T follicular helper cell (primary cell): ENCODE results near the gene DPYSL4.
A peak's percentile ranks its signal among the peaks of the same experiment; 100 is the strongest.

ENCODE experiments used
- DNase-seq: peaks from one replicate; pipeline ENCODE4 v3.0.0-alpha.2; 2020; ENCODE audit warnings: low read depth

DPYSL4 gene

DNA sequence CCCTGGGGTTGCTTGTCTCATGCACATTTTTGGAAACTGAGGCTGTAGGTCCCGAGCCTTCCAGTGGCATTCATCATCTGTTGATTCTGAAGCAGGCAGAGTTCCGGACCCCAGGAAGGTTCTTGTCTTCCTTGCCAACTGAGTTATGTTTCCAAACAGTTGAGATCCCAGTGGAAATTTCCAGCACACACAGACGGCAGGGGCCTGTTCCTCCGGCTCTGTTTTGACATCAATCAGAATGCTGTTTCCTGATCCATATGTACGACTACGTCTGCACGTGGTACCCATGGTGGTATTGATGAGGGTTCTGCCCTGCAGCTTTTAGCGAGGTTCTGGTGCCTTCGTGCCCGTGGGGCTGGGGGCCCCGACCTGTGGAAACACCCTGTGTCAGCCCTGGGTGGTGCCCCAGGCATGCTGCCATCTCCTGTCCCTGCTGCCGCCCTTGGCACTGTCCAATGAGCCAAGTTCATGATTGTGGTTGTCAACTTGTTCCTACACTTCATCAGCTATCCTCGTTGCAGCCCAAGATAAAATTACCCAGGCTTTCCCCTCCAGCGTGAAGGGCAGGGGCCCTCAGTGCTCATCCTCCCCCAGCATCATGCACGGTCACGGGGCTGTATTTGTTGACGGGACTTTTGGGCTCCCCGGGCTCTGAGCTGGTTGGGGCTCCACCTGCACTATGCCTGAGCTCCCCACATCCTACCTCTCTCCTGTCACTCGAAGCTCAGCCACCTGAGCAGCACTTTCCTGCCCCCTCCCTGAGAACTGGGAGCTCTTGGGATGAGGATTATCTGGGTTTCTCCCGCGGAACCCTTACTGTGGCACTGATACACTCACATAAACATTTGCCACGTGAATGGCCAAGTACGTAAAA, 7.8 kb upstream of the DPYSL4 start:
- DNase-seq = no peak

DNA sequence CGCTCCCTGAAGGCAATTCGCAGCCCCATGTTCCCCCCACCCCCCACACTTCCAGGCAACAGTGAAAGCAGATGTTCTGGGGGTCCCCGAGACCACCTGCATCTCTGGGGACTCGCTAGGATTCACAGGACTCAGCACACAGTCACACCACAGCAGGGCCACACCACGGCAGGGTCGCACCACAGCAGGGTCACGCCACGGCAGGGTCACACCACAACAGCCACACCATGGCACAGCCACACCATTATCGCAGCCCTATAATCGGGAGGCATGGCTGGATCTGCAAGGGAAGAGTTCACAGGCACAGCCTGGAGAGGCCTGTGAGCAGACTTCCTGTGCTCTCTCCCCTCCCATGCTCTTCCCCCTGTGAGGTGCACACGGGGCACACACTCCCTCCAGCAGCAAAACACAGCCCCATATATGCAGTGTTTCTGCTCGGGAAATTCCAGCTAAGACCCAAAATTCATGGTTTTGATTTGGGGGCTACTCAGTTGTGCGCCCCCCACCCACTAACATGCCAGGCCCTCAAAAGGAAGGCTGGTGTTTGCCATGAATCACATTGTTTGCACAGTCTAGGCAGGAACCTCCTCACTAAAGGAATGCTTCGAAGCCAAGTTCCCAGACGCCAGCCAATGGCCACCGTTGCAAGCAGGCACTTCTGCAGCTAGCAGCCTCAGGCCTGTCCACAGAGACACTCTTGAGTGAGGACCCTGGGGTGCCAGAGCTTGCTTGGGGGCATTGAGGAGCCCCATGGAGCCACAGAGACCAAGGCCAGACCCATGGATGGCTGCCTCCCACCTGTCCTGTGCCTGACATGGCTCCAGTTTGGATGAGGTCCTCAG, 7.0 kb upstream of the DPYSL4 start:
- DNase-seq = no peak

DNA sequence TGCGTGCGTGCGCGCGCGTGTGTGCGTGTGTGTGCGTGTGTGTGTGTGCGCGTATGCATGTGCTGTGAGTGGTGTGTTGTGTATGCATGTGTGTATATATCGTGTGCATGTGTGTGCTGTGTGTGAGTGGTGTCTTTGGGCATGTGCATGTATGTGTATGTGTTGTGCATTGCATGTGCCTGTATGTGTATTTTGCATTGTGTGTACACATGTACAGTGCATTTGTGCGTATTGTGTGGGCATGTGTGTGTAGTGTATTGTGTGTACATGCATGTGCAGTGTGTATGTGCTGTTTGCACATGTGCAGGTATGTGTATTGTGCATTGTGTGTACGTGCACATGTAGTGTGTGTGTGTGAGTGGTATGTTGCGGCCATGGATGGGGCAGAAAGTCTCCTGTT, 6.0 kb upstream of the DPYSL4 start:
- no peak for DNase-seq

DNA sequence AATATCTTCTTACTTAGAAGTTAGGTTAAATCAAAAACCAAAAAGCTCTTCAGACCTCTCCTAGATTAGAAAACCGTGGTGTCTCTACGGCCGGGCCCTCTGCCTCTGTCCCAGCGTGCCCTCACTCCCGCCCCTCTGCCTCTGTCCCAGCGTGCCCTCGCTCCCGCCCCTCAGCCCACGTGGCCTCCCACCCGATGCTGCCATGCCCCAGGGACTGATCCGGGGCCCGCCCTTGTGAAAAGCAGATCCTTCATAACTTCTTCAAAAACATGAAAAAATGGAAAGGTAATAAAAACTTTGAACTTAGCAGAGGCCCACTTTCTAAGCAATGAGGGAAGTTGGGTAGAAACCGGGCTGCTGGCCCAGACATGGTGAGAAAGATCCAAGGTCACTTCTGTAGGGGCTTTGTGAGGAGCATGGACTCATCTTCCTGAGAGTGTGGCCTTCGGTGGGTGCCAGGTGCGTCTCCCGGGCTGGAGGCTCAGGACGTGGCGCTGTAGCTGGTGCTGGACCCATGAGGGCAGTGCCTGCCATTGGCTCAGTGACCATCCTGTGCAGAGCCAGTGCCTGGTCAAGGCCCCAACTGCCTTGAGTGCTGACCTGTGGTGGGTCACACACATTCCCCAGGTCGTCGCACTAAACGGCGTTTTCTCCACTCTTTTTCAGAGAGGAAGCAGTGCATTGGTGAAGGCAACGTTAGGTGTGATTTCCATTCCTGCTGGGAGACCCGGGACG, 4.9 kb upstream of the DPYSL4 start:
- DNase-seq = no peak

DNA sequence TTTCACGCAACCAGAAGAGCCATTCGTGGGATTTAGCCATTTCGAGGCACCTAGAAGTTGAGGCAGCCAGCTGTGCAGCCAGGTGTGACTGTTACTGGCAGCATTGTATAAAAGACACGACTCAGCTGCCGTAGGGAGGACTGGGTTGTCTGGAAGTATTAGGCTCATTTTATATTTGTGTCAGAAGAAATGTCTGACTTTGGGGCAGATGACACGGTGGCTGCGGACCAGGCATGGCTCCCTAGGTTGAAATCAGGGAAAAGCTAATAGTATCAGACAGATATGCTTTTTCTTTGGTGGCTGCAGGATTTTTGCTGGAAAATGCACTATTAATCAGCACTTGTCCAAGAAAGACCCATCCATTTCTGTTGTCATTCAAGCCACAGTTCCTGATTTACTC, 4.2 kb upstream of the DPYSL4 start:
- DNase-seq = no peak

DNA sequence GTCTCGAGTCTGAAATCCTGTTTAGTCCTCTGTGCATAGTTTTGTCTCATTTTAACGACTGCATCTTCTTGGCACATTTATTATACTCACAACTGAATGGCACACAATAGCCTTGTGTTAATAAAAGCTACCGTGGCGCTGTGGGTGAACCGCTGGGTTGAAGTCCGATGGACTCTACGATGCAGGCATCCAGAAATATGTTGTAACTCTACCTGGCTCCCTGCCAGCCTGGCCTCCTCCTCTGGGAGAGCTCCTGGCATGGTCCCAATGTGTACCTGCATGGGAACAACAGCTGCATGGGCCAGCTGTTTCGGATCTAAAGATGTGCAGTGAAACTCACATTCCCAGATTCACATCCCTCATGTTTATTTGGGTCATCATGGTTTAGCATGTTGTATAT, 3.7 kb upstream of the DPYSL4 start:
- DNase-seq = no peak

DNA sequence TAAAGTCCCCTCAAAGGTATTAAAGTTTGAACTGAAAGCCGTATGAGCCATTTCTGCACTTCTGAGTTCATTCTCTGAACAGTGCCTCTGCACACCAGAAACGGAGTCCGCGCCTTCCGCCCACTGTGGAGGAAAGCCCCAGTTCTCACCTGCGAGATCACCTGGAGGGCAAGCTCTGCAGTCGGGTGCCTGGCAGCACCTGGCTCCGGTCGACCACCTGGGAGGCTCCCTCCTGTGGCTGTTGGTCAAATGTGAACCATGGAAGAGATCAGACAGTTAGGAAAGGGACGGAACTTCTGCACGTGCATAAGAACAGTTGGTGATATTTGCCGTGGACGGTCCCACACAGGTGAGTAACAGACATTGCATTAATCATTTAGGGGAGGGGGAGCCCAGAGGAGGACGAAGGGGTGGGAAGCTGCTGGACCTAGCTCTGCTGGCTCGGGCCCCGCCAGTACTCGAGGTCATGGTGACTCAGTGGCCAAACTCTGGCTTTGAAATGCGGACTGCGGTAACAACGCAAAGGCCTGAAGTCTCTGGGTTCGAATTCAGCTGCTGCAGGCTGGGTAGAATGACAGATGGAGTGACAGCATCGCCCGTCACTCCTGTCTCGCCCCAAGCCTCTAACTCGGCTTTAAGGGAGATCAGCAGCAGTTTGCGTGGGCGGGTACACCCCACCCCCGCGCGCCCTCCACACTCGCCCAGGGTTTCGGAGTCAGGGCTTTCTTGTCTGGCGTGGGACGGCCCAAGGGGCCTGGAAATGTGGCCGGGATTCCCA, 1.7 kb upstream of the DPYSL4 start:
- no peak for DNase-seq

DNA sequence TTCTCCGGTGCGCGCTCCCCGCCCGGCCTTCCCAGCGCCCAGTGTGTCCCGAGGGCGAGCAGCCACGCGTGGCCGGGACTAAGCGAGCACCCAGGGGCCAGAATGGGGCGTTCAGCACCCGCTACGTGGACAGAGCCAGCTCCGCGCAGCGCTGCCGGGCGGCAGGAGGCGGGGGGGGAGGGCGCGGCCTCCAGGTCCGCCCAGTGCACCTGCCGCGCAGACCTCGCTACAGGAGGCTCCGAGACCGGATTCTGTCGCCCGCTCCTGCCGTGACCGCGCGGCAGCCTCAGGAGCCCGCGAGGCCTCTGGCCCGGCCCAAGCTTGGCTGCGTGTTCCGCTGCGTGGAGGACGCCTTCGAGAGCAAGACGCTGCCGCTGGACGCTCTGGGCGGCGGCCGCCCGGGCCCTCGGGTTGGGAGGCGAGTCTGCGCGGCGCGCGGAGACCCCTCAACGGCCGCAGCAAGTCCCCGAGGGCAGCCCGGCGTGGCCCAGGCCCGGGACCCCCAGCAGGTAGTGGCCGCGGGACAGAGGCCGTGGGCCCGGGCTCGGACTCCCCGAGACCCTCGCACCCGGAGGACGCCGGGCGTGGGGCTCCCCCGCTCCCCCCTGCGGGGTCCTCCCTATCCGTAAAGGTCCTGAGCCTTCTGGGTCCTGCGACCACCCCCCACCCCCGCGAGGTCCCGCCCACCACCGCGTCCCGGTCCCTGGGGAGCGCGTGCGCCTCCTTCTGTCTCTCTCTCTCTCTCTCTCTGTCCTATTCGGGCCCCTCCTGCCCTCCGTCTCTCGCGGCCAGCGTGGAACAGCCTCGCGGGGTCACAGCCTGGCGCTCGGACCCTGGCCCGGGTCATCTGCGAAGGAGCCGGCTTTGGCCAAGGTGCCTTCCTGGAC, 904 bp upstream of the DPYSL4 start:
- DNase-seq = peak; percentile 44

DNA sequence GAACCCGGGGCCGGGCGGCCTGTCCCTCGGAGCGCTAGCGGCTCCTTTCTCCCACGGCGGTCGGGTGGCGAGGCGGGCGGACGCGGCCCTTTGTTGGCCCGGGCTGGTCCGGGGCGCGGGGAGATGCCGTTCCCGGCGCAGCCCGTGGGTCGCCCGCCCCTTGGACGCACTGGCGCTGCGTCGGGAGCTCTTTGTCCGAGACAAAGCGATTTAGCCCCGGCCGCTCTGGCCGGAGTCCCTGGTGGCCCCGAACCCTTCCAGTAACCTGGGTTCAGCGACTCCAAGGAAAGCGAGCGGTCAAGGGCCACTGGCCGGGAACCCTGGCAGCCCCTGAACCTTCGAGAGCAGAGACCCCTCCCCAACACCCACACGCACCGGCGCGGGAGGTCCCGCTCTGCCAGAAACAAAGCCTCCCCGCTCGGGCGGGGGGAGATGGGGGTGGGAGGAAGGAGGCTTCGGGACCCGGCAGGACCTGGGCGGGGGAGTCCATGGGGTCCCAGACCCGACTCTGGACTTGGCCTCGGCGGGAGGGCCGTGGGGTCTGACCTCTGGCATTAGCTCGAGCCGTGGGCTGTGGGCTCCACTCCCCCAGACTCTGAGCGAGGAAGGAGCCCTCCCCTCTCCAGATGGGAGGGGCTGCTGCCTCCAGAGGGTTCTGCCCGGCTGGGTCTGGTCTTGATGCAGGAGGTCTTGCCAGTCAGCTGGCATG, 836 bp downstream of the DPYSL4 start:
- DNase-seq = no peak

DNA sequence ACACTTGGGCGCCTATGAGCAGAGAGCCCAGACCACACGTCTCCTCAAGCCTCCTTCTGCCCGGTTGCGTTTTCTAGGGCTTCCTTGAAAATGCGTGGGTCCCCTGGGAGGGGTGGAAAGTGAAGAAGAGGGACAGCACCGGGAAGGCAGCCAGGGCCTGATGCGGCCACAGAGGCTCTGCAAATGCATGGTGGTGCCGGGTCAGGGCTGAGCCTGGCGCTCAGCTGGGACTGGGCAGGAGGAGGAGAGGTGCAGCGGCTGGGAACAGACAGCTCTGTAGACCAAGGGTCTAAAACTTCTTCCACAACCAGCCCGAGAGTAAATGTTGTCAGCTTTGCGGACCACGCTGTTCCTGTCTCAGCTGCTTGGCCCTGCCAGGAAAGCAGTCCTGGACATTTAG, 1.6 kb downstream of the DPYSL4 start:
- DNase-seq = no peak

DNA sequence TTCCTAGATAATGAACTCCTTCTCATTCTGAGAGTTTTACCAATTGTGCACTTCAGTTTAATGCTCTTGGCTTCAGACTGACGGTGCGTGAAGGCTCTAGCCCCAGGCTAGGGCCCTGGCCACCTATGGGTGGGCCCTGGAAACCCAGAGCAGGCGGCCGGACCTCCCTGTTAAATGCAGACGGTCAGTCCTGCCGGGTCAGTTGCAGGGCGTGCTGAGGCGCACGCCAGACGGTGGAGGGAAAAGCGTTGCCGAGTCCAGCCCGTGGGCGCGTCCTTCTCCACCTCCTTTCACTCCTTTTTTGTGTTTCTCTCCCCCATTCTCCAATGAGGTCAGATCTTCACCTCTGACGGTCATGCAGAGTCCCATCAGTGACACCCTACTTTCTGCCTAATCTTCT, 2.3 kb downstream of the DPYSL4 start:
- DNase-seq = no peak

DNA sequence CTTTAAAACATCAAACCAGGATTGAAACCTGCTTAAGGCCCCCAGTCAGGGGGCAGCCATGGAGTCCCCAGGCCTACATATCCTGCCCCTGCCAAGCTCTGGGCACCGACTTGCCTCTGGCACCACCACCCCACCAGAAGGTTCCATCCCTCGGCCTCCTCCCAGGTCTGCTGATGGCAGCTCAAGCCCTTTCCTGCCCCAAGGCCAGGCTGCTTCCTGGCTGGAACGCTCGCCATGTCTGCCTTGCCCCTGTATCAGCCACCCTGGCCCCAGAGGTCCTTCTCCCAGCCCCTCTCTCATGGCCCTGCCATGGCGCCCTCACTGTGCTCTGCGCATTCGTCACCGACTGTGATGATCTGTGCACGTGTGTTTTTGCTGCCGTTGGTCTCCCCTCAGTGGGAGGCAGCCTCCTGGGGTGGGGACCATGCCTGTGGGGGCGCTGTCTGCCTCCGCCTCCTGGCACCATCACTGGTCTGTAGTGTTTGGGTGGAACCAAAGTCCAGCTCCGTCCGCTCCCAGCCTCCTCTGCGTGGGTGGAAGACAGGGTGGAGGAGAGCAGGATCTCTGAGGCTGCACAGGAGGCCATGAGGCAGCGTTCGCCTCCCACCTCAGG, 3.2 kb downstream of the DPYSL4 start:
- DNase-seq = no peak

DNA sequence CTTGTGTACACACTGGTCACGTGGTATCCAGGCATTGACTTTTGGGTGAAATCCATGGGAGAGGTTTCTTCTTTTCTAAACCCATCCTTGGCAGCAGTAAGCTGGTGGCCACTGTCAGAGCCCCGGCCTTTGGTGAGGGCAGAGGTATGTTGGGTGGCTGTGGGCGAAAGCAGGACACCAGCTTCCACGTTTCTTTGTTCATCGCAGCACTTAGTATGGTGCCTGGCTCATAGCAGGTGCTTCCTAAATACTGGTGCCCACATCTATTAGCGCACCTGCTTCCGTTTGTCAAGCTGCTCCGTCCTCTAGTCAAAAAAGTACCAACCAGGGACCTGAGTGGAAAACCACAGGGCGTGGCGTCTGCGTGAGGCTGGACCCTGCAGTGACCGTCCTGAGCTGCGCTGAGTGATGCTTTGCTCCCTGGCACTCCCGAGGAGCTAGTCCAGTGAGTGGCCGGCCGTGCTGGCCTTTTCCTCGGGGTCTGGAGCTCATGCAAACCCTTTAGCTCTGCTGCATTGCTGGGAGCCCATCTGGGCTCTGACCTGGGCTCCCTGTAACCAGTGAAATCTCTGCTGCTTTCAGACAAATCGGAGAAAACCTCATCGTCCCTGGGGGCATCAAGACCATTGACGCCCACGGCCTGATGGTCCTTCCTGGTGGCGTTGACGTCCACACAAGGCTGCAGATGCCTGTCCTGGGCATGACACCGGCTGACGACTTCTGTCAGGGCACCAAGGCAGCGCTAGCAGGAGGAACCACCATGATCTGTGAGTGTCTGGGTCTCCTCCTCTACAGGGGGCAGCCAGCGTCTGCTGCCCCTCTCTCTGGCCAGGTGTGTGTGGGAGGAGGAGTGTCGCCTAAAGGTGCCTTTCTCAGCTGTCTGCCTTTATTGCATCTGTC, 5.6 kb downstream of the DPYSL4 start:
- DNase-seq = no peak

DNA sequence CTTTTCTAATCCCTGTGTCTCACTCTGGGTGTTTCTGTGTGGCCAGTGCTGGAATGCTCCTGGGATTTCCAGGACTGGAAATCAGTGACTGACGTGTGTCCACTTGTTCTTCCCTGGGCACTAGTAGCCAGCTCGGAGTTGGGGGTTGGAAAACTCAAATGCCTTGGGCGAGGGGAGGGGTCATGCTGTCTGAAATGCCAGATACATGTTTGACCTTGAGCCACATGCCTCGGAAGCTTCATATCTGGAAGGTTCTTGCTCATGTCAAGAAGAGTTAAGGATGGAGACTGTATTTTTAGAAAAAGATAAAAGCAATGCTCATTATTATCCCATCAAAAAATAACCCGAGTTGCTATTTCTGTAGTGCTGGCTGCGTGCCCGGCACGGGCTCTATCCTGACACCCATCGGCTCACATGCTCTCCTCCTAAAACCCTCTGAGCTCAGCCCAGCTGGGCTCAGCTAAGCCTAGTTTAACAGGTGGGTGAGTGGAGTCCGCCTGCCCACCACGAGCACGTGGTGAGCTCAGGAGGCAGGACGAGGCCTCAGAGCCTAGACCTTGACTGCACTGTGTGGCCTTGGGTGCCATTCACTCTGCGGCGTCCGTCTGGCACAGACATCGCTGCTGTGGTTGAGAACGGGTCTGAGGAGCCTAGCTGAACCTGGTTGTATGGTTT, 6.4 kb downstream of the DPYSL4 start:
- no peak for DNase-seq

DNA sequence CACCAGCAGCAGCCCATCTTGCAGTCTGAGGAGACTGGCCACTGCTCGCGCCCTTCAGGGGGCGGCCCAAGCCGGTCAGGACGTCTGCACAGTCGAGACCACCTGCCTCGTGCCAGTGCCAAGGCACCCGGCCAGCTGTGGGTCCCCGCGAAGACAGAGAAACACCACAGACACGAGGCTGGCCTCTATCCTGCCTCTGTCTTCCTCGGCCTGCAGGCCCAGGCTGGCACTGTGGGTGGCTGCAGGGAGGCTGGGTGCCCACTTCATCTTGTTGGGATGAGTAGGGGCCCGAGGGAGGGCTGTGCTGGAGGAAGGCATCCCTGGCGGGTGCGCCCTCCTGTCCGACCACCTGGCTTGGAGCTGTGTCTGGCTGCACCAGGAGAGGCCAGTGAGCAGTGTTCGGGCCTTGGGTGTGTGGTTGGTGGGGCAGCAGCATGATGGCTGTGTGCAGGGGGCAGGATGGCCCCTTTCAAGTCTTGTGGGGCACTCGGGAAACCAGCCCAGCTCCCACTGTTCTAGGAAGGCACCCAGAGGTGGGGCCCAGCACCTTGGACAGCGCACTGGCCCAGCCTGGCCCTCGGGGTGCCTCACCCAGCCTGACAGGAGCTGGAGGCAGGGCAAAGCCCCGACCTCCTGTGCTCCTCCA, 7.3 kb downstream of the DPYSL4 start:
- DNase-seq = no peak

DNA sequence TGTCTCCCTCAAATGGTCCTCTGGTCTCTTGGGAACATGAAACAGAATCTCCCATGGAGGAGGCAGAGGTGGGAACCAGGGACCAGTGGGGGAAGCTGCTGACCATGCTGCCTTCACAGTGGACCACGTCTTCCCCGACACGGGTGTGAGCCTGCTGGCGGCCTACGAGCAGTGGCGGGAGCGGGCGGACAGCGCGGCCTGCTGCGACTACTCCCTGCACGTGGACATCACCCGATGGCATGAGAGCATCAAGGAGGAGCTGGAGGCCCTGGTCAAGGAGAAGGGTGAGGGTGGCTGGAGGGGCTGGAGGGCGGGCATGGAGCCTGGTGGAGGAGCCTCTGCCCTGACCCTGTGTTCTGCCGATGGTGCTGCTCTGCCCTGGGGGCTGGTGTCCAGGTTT, 8.0 kb downstream of the DPYSL4 start:
- DNase-seq = no peak

DNA sequence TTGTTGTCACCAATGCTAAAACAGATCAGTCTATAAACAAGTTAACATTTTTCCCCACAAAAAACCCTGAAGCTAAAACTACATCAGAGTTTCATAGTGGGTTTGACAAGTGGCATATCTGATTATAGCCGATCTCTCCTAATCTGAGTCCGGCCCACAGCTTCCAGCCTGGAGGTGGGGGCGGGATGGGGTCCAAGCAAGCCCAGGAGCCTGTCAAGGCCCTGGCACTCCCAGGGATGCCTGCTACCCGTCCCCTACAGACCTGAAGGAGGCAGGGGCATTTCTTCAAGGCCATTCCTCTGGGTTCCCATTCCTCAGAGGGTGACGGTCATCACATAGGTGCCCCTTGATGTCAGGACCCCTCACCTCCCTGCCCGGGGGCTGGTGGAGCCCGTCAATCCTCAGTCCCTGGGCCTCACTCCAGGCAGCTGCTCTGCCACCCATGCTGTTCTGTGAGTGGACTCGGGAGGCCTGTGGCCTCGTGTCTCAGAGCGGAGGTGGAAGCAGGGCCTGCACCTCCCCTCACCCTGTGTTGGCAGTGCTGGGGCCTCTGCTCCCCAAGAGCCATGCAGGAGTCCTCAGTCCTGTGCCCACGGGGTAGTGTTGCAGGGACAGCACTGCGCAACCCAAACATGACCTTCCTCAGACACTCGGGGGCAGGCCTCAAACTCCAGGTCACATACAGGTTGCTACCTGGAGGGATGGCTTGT, 8.8 kb downstream of the DPYSL4 start:
- no peak for DNase-seq
